Fibroblast of lung (primary cell): ENCODE data around the gene CAPRIN1.

ENCODE experiments used
- EZH2 ChIP-seq: IDR thresholded peaks from 2 replicates; pipeline ENCODE4 v1.5.1; 2012; ENCODE audit warnings: low read length, control low read depth, mild to moderate bottlenecking; ENCODE audit errors: missing control alignments
- TF ChIP-seq, protein P1 (sequence below), 2 donors: IDR thresholded peaks in 1 of 2; conservative IDR thresholded peaks in 1 of 2; 1 replicate in 1 of 2; 2 replicates in 1 of 2; pipeline ENCODE4 v1.5.1; 2011 to 2012; ENCODE audit warnings: low read length in 2 of 2, control low read depth in 1 of 2, inconsistent platforms in 1 of 2, low read depth in 1 of 2, mild to moderate bottlenecking in 1 of 2

DNA sequence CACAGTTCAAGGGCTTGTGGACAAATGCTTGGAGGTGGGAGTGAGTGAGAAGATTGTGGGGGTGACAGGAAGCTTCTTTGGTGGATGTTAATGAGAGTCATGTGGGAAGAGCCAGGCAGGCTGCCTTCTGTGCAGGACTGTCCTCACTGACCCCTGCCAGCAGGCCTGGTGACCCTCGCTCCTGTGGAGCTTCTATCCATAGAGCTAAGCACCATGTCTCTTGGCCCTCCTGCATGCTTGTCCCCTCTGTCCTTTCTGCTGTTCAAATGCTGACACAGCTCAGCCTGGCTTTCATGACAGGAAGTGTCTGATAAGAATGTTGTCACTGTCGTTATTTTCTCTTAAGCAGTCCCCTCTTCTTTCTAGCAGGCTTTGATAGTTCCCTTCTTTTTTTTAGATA, 91.5 kb downstream of the CAPRIN1 start:
- TF ChIP-seq, protein P1, sequence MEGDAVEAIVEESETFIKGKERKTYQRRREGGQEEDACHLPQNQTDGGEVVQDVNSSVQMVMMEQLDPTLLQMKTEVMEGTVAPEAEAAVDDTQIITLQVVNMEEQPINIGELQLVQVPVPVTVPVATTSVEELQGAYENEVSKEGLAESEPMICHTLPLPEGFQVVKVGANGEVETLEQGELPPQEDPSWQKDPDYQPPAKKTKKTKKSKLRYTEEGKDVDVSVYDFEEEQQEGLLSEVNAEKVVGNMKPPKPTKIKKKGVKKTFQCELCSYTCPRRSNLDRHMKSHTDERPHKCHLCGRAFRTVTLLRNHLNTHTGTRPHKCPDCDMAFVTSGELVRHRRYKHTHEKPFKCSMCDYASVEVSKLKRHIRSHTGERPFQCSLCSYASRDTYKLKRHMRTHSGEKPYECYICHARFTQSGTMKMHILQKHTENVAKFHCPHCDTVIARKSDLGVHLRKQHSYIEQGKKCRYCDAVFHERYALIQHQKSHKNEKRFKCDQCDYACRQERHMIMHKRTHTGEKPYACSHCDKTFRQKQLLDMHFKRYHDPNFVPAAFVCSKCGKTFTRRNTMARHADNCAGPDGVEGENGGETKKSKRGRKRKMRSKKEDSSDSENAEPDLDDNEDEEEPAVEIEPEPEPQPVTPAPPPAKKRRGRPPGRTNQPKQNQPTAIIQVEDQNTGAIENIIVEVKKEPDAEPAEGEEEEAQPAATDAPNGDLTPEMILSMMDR (conservative IDR thresholded peaks at IDR 0.05 in 1 of 2, IDR thresholded peaks at IDR 0.05 in 1 of 2; ENCODE audit: low read depth in 1 of 2, low read length in 2 of 2), result no peak
- TF ChIP-seq EZH2, result no peak
